Midbrain (tissue), 1 donor: ENCODE results near the gene TECTB.
A peak's percentile ranks its signal among the peaks of the same experiment; 100 is the strongest.

ENCODE experiments used
- DNase-seq: peaks from one replicate; lab custom pipeline; 2025; lab: John Stamatoyannopoulos, UW

The TECTB gene

GRCh38 chr10:112307358-112308124 lies 24.3 kb downstream of the TECTB start:
- peak; percentile 32 for DNase-seq

GRCh38 chr10:112308125-112308502 lies 24.9 kb downstream of the TECTB start:
- no peak for DNase-seq

- DNase-seq, result no peak
Observed at GRCh38 chr10:112311481-112311880, 28.3 kb downstream of the TECTB start.

GRCh38 chr10:112313234-112313633 lies 30.0 kb downstream of the TECTB start:
- DNase-seq, result no peak

- DNase-seq, result no peak
Observed at GRCh38 chr10:112313911-112314310, 30.7 kb downstream of the TECTB start.

GRCh38 chr10:112314822-112315474 lies 31.7 kb downstream of the TECTB start:
- peak; percentile 81 for DNase-seq

- no peak for DNase-seq
Observed at GRCh38 chr10:112327678-112328077, 44.5 kb downstream of the TECTB start.

- no peak for DNase-seq
Observed at GRCh38 chr10:112330162-112330561, 47.0 kb downstream of the TECTB start.

- no peak for DNase-seq
Observed at GRCh38 chr10:112330607-112331160, 47.5 kb downstream of the TECTB start.

GRCh38 chr10:112332022-112332421 lies 48.8 kb downstream of the TECTB start:
- DNase-seq, result no peak

GRCh38 chr10:112332509-112333228 lies 49.5 kb downstream of the TECTB start:
- DNase-seq, result no peak

- DNase-seq, result no peak
Observed at GRCh38 chr10:112333452-112333851, 50.3 kb downstream of the TECTB start.

- no peak for DNase-seq
Observed at GRCh38 chr10:112335111-112335867, 52.1 kb downstream of the TECTB start.

GRCh38 chr10:112335868-112336265 lies 52.7 kb downstream of the TECTB start:
- no peak for DNase-seq

GRCh38 chr10:112336556-112337201 lies 53.5 kb downstream of the TECTB start:
- DNase-seq, result no peak

GRCh38 chr10:112338957-112339356 lies 55.8 kb downstream of the TECTB start:
- no peak for DNase-seq

- no peak for DNase-seq
Observed at GRCh38 chr10:112340601-112341000, 57.4 kb downstream of the TECTB start.

GRCh38 chr10:112343056-112343806 lies 60.0 kb downstream of the TECTB start:
- no peak for DNase-seq

- no peak for DNase-seq
Observed at GRCh38 chr10:112344261-112344660, 61.1 kb downstream of the TECTB start.

GRCh38 chr10:112345202-112345601 lies 62.0 kb downstream of the TECTB start:
- DNase-seq, result no peak

GRCh38 chr10:112345743-112346142 lies 62.5 kb downstream of the TECTB start:
- DNase-seq, result no peak
